ENCODE measurements around the gene TMCO4.
"Not testable (repeated sequence)": the region's sequence is repeated elsewhere in the genome, so short reads cannot be mapped to it uniquely, and the experiment has no call there.

TMCO4 gene

DNA sequence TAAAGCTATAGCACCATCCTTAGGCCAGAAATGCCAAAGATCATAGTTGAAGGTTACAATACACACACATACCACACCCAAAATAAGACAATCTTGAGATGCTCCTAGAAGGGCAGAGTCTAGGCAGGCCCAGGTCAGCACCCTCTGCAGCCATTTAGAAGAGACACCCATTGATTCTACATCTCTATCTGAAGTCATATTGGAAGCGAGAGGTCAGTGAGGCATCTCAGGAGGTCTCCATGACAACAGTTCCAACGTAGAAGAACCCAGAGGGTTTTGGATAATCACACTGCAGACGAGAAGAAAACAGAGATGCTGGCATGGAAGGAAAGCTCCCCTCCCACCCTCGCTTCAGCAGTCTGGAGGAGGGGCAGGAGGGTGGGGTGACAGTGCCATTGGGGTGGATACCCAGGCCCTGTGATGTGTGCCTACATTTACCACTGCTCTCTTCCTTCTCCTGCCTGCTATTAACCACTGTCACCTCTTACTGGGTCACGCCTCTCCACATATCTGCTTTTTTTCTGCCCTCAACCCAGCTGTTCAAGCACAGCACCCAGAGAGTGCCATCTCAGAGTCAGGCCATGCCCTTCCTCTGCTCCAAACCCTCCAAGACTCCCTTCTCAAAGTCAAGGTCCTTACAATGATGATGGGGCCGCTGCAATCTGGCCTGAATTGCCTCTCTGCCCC, 6.2 kb downstream of the TMCO4 start:
- H3K27ac ChIP-seq: no peak overlapping the region
- POLR2A ChIA-PET (ENCODE audit: low non-redundant PET): no interaction called here
- TF ChIP-seq, protein P1, sequence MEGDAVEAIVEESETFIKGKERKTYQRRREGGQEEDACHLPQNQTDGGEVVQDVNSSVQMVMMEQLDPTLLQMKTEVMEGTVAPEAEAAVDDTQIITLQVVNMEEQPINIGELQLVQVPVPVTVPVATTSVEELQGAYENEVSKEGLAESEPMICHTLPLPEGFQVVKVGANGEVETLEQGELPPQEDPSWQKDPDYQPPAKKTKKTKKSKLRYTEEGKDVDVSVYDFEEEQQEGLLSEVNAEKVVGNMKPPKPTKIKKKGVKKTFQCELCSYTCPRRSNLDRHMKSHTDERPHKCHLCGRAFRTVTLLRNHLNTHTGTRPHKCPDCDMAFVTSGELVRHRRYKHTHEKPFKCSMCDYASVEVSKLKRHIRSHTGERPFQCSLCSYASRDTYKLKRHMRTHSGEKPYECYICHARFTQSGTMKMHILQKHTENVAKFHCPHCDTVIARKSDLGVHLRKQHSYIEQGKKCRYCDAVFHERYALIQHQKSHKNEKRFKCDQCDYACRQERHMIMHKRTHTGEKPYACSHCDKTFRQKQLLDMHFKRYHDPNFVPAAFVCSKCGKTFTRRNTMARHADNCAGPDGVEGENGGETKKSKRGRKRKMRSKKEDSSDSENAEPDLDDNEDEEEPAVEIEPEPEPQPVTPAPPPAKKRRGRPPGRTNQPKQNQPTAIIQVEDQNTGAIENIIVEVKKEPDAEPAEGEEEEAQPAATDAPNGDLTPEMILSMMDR (conservative IDR thresholded peaks at IDR 0.05; ENCODE audit: low read depth): no peak
- CTCF ChIA-PET: no interaction called here
- no peak for DNase-seq (ENCODE audit: low spot score)

DNA sequence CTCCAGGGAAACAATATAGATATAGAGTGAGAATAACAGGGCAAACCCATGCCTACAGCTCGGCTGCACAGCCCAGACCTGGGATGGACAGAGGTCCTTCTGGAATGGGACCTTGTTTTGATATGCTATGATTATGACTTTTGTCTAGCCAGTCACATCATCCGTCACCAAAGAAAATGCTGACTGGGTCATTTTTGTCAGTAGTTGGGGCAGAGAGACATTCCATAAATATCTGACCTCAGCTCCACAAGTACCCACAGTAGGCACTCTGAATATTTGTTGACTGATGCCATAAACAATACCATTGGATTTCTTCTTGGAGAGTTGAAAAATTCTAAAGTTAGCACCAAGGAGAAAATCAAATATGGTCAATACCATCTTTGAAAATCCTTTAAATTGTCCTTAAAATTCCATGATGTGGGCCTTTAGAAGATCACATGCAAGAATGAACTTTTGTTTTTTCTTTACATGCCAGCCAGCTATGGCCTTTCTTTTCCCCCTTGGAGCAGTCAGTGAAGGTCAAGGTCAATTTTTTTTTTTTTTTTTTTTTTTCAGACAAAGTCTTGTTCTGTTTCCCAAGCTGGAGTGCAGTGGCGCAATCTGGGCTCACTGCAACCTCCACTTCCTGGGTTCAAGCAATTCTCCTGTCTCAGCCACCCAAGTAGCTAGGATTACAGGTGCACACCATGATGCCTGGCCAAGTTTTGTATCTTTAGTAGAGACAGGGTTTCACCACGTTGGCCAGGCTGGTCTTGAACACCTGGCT, 7.3 kb downstream of the TMCO4 start:
- H3K27ac ChIP-seq: no peak overlapping the region
- CTCF ChIA-PET: no interaction called here
- POLR2A ChIA-PET (ENCODE audit: low non-redundant PET): no interaction called here
- TF ChIP-seq, protein P1 (conservative IDR thresholded peaks at IDR 0.05; ENCODE audit: low read depth): no peak
- no peak for DNase-seq (ENCODE audit: low spot score)

DNA sequence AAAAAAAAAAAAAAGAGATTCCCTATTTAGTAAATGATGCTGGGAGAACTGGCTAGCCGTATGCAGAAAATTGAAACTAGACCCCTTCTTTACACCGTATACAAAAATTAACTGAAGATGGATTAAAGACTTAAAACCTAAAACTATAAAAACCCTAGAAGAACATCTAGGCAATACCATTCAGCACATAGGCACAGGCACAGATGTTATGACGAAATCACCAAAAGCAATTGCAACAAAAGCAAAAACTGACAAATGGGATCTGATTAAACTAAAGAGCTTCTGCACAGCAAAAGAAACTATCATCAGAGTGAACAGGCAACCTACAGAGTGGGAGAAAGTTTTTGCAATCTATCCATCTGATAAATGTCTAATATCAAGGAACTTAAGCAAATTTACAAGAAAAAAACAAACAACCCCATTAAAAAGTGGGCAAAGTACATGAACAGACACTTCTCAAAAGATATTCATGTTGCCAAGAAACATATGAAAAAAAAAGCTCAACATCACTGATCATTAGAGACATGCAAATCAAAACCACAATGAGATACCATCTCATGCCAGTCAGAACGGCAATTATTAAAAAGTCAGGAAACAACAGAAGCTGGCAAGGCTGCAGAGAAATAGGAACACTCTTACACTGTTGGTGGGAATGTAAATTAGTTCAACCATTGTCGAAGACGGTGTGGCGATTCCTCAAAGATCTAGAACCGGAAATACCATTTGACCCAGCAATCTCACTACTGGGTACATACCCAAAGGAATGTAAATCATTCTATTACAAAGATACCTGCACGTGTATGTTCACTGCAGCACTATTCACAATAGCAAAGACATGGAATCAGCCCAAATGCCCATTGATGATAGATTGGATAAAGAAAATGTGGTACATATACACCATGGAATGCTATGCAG, 9.4 kb downstream of the TMCO4 start:
- CTCF ChIA-PET; H3K27ac ChIP-seq; POLR2A ChIA-PET (ENCODE audit: low non-redundant PET); DNase-seq (ENCODE audit: low spot score): not testable (repeated sequence)

DNA sequence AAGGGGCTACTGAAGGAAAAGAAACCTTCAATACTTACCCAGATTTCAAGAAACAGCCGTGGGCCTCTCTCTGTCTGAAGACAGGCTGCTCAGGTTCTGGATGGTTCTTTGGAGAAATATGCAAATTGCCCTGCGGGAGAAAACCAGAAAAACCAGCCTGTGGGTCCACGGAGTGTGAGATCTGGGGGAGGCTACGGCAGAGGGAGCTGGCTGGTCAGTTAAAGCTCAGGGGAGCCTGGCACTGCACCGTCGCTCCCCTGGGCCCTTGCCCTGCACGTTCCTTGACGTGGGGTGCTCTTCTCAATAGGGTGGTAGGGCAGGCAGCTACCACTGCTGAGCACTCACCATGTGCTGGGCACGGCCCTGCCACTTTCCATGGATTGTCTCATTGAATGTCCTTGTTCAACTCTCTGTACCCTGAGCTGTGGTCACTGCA, 12.7 kb downstream of the TMCO4 start:
- peak; percentile 40 for DNase-seq (ENCODE audit: low spot score)
- TF ChIP-seq, protein P1 (conservative IDR thresholded peaks at IDR 0.05; ENCODE audit: low read depth): no peak
- CTCF ChIA-PET: no interaction called here
- POLR2A ChIA-PET (ENCODE audit: low non-redundant PET): no interaction called here
- no peak overlapping the region for H3K27ac ChIP-seq

DNA sequence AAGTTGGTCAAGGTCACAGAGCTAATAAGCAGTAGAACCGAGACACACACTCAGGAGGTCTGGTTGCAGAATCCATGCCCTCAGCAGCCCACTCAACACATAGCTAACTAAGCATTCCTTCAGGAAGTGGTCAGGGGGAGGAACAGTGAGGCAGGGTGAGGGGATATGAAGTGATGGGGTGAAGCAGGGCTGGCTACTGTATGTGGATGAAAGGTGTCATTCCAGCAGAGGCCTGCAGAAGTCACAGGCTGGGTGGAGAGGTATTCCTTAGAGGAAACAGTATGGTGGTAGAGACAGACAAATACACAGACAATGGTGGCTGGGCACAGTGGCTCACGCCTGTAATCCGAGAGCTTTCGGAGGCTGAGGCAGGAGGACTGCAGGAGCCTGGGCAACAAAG, 14.1 kb downstream of the TMCO4 start:
- CTCF ChIA-PET: interaction anchor here (0.9 kb wide), 1 partner anchor 23 kb away, joined by 3 read pairs; no protein-coding TSS in a partner anchor
- TF ChIP-seq, protein P1 (conservative IDR thresholded peaks at IDR 0.05; ENCODE audit: low read depth): no peak
- H3K27ac ChIP-seq: no peak overlapping the region
- POLR2A ChIA-PET (ENCODE audit: low non-redundant PET): no interaction called here
- no peak for DNase-seq (ENCODE audit: low spot score)

DNA sequence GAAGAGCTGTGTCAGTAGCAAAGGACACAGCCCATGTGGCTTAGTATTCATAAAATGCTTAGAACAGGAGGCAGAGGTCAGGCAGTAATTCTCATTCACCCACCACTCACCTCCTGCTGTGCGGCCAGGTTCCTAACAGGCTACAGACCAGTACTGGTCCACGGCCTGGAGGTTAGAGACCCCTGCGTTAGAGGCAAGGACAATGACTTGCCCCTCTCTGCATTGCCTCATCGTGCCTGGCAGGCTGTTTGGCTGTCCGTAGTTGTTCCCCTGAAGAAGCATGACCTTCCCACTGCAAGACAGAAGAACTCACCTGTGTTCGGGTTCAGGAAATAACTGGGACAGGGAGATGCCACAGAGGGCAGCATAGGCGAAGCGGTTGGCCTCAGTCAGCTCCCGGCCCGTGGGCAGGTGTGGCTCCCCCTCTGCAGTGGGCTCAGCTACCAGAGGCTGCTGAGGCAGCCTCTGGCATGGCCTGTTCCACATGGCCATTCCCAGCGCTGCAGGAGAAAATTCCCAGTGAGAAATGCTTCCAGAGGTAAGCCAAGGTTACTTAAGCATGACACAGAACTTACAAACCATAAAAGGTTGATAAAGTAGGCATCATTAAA, 19.3 kb downstream of the TMCO4 start:
- TF ChIP-seq, protein P1 (conservative IDR thresholded peaks at IDR 0.05; ENCODE audit: low read depth): no peak
- DNase-seq (ENCODE audit: low spot score): no peak
- ChIA-PET POLR2A (ENCODE audit: low non-redundant PET) (no interaction called here), CTCF (no interaction called here)
- H3K27ac ChIP-seq: no peak overlapping the region
